ENCODE results near the gene MOSPD3. TPM values are rescaled to one million over a fixed set of nuclear protein-coding genes. Genes with fewer than 3 reads are reported as not detected.

MOSPD3 gene
- total and polyA plus RNA-seq, 2 experiments from 2014 or later: 15.3 to 23.5 TPM

- Histone ChIP-seq H3K4me3 (peak within 1 kb of the TSS; percentile 46; the same call in 1 of the 2 replicates), H3K4me2 (peak within 1 kb of the TSS; percentile 60), H4K20me1 (replicated peaks; ENCODE audit: insufficient read depth) (no peaks in the 10 kb centered on the region), H3K27me3 (ENCODE audit: insufficient read depth) (no peaks in the 10 kb centered on the region), H3K27ac (ENCODE audit: low read depth) (no peak within 1 kb of the TSS), H3F3A (replicated peaks; ENCODE audit: low read depth) (0 out of 2 replicates have a peak, but pooled peaks cover 4% of the 10 kb centered on the region), H3K9me2 (ENCODE audit: insufficient read depth) (no peaks in the 10 kb centered on the region), H2AFZ (peak within 1 kb of the TSS; percentile 12; the same call in 1 of the 2 replicates), H3K79me2 (replicated peaks; ENCODE audit: insufficient read depth) (no peaks in the 10 kb centered on the region), H3K4me1 (ENCODE audit: insufficient read depth) (peaks cover 4% of the 10 kb centered on the region; the same call in 1 of the 2 replicates), H3K36me3 (ENCODE audit: insufficient read depth) (no peaks in the 10 kb centered on the region)
- TF ChIP-seq EZH2phosphoT487 (IDR thresholded peaks at IDR 0.05; ENCODE audit: unreplicated experiment) (no peak), EZH2 (IDR thresholded peaks at IDR 0.05; ENCODE audit: low read depth, unreplicated experiment) (no peak), ZNF114 (CRISPR knock-in tag; IDR thresholded peaks at IDR 0.05) (no peak), REST (IDR thresholded peaks at IDR 0.05; ENCODE audit: unreplicated experiment) (no peak), ZNF331 (CRISPR knock-in tag; IDR thresholded peaks at IDR 0.05; ENCODE audit: low read depth) (no peak), STAT1 (IDR thresholded peaks at IDR 0.05; ENCODE audit: unreplicated experiment) (no peak), POLR2AphosphoS5 (IDR thresholded peaks at IDR 0.05; ENCODE audit: low read depth) (no peak), NANOG (IDR thresholded peaks at IDR 0.05; ENCODE audit: borderline replicate concordance) (no peak), CREB1 (CRISPR knock-in tag; IDR thresholded peaks at IDR 0.05; ENCODE audit: low read depth) (no peak), JUNB (IDR thresholded peaks at IDR 0.05; ENCODE audit: unreplicated experiment) (no peak)
- TF ChIP-seq, protein P1, sequence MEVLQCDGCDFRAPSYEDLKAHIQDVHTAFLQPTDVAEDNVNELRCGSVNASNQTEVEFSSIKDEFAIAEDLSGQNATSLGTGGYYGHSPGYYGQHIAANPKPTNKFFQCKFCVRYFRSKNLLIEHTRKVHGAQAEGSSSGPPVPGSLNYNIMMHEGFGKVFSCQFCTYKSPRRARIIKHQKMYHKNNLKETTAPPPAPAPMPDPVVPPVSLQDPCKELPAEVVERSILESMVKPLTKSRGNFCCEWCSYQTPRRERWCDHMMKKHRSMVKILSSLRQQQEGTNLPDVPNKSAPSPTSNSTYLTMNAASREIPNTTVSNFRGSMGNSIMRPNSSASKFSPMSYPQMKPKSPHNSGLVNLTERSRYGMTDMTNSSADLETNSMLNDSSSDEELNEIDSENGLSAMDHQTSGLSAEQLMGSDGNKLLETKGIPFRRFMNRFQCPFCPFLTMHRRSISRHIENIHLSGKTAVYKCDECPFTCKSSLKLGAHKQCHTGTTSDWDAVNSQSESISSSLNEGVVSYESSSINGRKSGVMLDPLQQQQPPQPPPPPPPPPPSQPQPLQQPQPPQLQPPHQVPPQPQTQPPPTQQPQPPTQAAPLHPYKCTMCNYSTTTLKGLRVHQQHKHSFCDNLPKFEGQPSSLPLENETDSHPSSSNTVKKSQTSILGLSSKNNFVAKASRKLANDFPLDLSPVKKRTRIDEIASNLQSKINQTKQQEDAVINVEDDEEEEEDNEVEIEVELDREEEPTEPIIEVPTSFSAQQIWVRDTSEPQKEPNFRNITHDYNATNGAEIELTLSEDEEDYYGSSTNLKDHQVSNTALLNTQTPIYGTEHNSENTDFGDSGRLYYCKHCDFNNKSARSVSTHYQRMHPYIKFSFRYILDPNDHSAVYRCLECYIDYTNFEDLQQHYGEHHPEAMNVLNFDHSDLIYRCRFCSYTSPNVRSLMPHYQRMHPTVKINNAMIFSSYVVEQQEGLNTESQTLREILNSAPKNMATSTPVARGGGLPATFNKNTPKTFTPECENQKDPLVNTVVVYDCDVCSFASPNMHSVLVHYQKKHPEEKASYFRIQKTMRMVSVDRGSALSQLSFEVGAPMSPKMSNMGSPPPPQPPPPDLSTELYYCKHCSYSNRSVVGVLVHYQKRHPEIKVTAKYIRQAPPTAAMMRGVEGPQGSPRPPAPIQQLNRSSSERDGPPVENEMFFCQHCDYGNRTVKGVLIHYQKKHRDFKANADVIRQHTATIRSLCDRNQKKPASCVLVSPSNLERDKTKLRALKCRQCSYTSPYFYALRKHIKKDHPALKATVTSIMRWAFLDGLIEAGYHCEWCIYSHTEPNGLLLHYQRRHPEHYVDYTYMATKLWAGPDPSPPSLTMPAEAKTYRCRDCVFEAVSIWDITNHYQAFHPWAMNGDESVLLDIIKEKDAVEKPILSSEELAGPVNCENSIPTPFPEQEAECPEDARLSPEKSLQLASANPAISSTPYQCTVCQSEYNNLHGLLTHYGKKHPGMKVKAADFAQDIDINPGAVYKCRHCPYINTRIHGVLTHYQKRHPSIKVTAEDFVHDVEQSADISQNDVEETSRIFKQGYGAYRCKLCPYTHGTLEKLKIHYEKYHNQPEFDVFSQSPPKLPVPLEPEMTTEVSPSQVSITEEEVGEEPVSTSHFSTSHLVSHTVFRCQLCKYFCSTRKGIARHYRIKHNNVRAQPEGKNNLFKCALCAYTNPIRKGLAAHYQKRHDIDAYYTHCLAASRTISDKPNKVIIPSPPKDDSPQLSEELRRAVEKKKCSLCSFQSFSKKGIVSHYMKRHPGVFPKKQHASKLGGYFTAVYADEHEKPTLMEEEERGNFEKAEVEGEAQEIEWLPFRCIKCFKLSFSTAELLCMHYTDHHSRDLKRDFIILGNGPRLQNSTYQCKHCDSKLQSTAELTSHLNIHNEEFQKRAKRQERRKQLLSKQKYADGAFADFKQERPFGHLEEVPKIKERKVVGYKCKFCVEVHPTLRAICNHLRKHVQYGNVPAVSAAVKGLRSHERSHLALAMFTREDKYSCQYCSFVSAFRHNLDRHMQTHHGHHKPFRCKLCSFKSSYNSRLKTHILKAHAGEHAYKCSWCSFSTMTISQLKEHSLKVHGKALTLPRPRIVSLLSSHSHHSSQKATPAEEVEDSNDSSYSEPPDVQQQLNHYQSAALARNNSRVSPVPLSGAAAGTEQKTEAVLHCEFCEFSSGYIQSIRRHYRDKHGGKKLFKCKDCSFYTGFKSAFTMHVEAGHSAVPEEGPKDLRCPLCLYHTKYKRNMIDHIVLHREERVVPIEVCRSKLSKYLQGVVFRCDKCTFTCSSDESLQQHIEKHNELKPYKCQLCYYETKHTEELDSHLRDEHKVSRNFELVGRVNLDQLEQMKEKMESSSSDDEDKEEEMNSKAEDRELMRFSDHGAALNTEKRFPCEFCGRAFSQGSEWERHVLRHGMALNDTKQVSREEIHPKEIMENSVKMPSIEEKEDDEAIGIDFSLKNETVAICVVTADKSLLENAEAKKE (CRISPR knock-in tag; IDR thresholded peaks at IDR 0.05): no peak
- TF ChIP-seq, protein P2, sequence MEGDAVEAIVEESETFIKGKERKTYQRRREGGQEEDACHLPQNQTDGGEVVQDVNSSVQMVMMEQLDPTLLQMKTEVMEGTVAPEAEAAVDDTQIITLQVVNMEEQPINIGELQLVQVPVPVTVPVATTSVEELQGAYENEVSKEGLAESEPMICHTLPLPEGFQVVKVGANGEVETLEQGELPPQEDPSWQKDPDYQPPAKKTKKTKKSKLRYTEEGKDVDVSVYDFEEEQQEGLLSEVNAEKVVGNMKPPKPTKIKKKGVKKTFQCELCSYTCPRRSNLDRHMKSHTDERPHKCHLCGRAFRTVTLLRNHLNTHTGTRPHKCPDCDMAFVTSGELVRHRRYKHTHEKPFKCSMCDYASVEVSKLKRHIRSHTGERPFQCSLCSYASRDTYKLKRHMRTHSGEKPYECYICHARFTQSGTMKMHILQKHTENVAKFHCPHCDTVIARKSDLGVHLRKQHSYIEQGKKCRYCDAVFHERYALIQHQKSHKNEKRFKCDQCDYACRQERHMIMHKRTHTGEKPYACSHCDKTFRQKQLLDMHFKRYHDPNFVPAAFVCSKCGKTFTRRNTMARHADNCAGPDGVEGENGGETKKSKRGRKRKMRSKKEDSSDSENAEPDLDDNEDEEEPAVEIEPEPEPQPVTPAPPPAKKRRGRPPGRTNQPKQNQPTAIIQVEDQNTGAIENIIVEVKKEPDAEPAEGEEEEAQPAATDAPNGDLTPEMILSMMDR (conservative IDR thresholded peaks at IDR 0.05; ENCODE audit: low read depth in 2 of 2): no peak
- TF ChIP-seq, protein P3, sequence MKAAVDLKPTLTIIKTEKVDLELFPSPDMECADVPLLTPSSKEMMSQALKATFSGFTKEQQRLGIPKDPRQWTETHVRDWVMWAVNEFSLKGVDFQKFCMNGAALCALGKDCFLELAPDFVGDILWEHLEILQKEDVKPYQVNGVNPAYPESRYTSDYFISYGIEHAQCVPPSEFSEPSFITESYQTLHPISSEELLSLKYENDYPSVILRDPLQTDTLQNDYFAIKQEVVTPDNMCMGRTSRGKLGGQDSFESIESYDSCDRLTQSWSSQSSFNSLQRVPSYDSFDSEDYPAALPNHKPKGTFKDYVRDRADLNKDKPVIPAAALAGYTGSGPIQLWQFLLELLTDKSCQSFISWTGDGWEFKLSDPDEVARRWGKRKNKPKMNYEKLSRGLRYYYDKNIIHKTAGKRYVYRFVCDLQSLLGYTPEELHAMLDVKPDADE (IDR thresholded peaks at IDR 0.05): no peak
- no peaks in the 10 kb centered on the region for H3K36me3 Mint-ChIP-seq (ENCODE audit: low read depth)
- peaks cover 23% of the 10 kb centered on the region for H3K4me1 Mint-ChIP-seq
- ATAC-seq (no peak), DNase-seq (ENCODE audit: low spot score) (no peak)
- peaks cover 2% of the 10 kb centered on the region for H3K27me3 Mint-ChIP-seq (ENCODE audit: insufficient read depth, low read depth, poor library complexity)
- no peak within 1 kb of the TSS for H3K4me3 Mint-ChIP-seq
- no peaks in the 10 kb centered on the region for H3K9me3 Mint-ChIP-seq
- H3K27ac Mint-ChIP-seq: no peak within 1 kb of the TSS
These were observed 29.1 kb downstream of the MOSPD3 start, which contains the start of gene TFR2 for GRCh38 chr7:100641463-100641859. TFR2 (minus strand) TSS chr7:100641552; CDS start chr7:100641509, 43 bp downstream.

Data from GM23338 (cell line).